GM23338 (cell line): ENCODE results near the gene BCAS3. TPM values are rescaled to one million over a fixed set of nuclear protein-coding genes. Genes with fewer than 3 reads are reported as not detected.

Source experiments
- ATAC-seq: fragments of 200-7000 bp; cut with Tn5 transposase; 3 replicates; pipeline ENCODE4 v1.9.1; 2020
- DNase-seq: peaks from one replicate; pipeline ENCODE4 v3.0.0-alpha.2; 2015; ENCODE audit warnings: low spot score
- H2AFZ ChIP-seq: fragments of 200-600 bp; sonication (generic); 2 replicates; pipeline ENCODE4 v1.8.0; 2016; ENCODE audit warnings: antibody characterized with exemption, mild to moderate bottlenecking, moderate library complexity
- H3F3A ChIP-seq: fragments of 200-600 bp; sonication (generic); replicated peaks from 2 replicates; pipeline ENCODE4 v1.8.0; 2017; ENCODE audit warnings: antibody characterized with exemption, mixed run types, low read depth
- H3K27ac ChIP-seq: fragments of 200-600 bp; sonication (generic); 2 replicates; pipeline ENCODE4 v1.6.1; 2016; ENCODE audit warnings: low read depth
- H3K27me3 ChIP-seq: fragments of 200-600 bp; sonication (generic); 2 replicates; pipeline ENCODE4 v1.8.0; 2016; ENCODE audit warnings: mild to moderate bottlenecking, mixed run types, moderate library complexity; ENCODE audit not compliant: insufficient read depth
- H3K36me3 ChIP-seq: fragments of 200-600 bp; sonication (generic); 2 replicates; pipeline ENCODE4 v1.8.0; 2016; ENCODE audit warnings: mild to moderate bottlenecking; ENCODE audit not compliant: insufficient read depth
- H3K4me1 ChIP-seq: fragments of 200-600 bp; sonication (generic); 2 replicates; pipeline ENCODE4 v1.8.0; 2016; ENCODE audit warnings: mild to moderate bottlenecking, moderate library complexity; ENCODE audit not compliant: insufficient read depth
- H3K4me2 ChIP-seq: fragments of 200-600 bp; sonication (generic); 2 replicates; pipeline ENCODE4 v1.7.1; 2017; ENCODE audit warnings: mixed run types
- H3K4me3 ChIP-seq: fragments of 200-600 bp; sonication (generic); 2 replicates; pipeline ENCODE4 v1.6.1; 2016; ENCODE audit warnings: mixed run types
- H3K79me2 ChIP-seq: fragments of 200-600 bp; sonication (generic); replicated peaks from 2 replicates; pipeline ENCODE4 v1.8.0; 2017; ENCODE audit warnings: mild to moderate bottlenecking; ENCODE audit not compliant: insufficient read depth
- H3K9me2 ChIP-seq: fragments of 200-600 bp; sonication (generic); 2 replicates; pipeline ENCODE4 v1.8.0; 2017; ENCODE audit not compliant: insufficient read depth
- H4K20me1 ChIP-seq: fragments of 200-600 bp; sonication (generic); replicated peaks from 2 replicates; pipeline ENCODE4 v1.8.0; 2017; ENCODE audit warnings: mild to moderate bottlenecking; ENCODE audit not compliant: insufficient read depth
- H3K27ac Mint-ChIP-seq: 2 replicates; pipeline ENCODE4 v1.8.0; 2020; ENCODE audit warnings: inconsistent platforms, mild to moderate bottlenecking, moderate library complexity, mixed read lengths
- H3K27me3 Mint-ChIP-seq: 3 replicates; pipeline ENCODE4 v1.8.0; 2022; ENCODE audit warnings: low read depth, mild to moderate bottlenecking, moderate library complexity, mixed read lengths, inconsistent platforms; ENCODE audit not compliant: insufficient read depth, poor library complexity
- H3K36me3 Mint-ChIP-seq: 3 replicates; pipeline ENCODE4 v1.8.0; 2021; ENCODE audit warnings: low read depth, mild to moderate bottlenecking, inconsistent platforms, moderate library complexity, mixed read lengths
- H3K4me1 Mint-ChIP-seq: 3 replicates; pipeline ENCODE4 v1.8.0; 2020; ENCODE audit warnings: mild to moderate bottlenecking, inconsistent platforms, mixed read lengths
- H3K4me3 Mint-ChIP-seq: 3 replicates; pipeline ENCODE4 v1.8.0; 2021; ENCODE audit warnings: moderate library complexity, mild to moderate bottlenecking, inconsistent platforms, mixed read lengths
- H3K9me3 Mint-ChIP-seq: 3 replicates; pipeline ENCODE4 v1.8.0; 2020; ENCODE audit warnings: moderate library complexity, mild to moderate bottlenecking, inconsistent platforms, mixed read lengths
- CREB1 ChIP-seq: fragments of 250-450 bp; sonication (Bioruptor Pico); IDR thresholded peaks from 2 replicates; pipeline ENCODE4 v1.5.0; 2020; ENCODE audit warnings: low read depth, mild to moderate bottlenecking, moderate library complexity
- EZH2 ChIP-seq: fragments of 200-600 bp; sonication (generic); IDR thresholded peaks from one replicate; pipeline ENCODE4 v1.8.0; 2017; ENCODE audit warnings: antibody characterized with exemption, mild to moderate bottlenecking, low read depth; ENCODE audit not compliant: unreplicated experiment
- EZH2phosphoT487 ChIP-seq: fragments of 200-600 bp; sonication (generic); IDR thresholded peaks from one replicate; pipeline ENCODE4 v1.8.1; 2018; ENCODE audit warnings: antibody characterized with exemption; ENCODE audit not compliant: unreplicated experiment
- JUNB ChIP-seq: IDR thresholded peaks from one replicate; pipeline ENCODE4 v1.6.1; 2016; ENCODE audit warnings: antibody characterized with exemption; ENCODE audit not compliant: unreplicated experiment
- NANOG ChIP-seq: IDR thresholded peaks from 2 replicates; pipeline ENCODE4 v1.6.1; 2016; ENCODE audit warnings: antibody characterized with exemption, borderline replicate concordance
- POLR2AphosphoS5 ChIP-seq: IDR thresholded peaks from 2 replicates; pipeline ENCODE4 v1.6.1; 2016; ENCODE audit warnings: antibody characterized with exemption, low read depth
- STAT1 ChIP-seq: IDR thresholded peaks from one replicate; pipeline ENCODE4 v1.6.1; 2016; ENCODE audit warnings: antibody characterized with exemption; ENCODE audit not compliant: unreplicated experiment
- ZNF114 ChIP-seq: fragments of 250-450 bp; sonication (Bioruptor Pico); IDR thresholded peaks from 2 replicates; pipeline ENCODE4 v1.5.0; 2020; ENCODE audit warnings: mild to moderate bottlenecking, moderate library complexity
- ZNF331 ChIP-seq: fragments of 250-450 bp; sonication (Bioruptor Pico); IDR thresholded peaks from 2 replicates; pipeline ENCODE4 v1.5.0; 2020; ENCODE audit warnings: low read depth, mild to moderate bottlenecking, moderate library complexity
- polyA plus RNA-seq: library from polyadenylated mRNA; unstranded; fragments of >200 nt; fragmentation: Nextera tagmentation; extraction: Ambion mirVana; gene quantifications from 2 replicates; pipeline ENCODE4 v1.2.1, GENCODE V29; 2016
- total RNA-seq: library from RNA; depleted of rRNA; stranded (reverse); fragments of >200 nt; shearing (Covaris generic); gene quantifications from 2 replicates; pipeline ENCODE4 v1.2.3, GENCODE V29; 2014
- TF ChIP-seq, protein P1 (sequence below), 2 experiments: fragments of 200-600 bp in 1 of 2; sonication (generic) in 1 of 2; conservative IDR thresholded peaks; 2 replicates each; pipeline versions ENCODE4 v1.5.1 to v1.6.1; 2016 to 2017; ENCODE audit warnings: antibody characterized with exemption in 2 of 2, low read depth in 2 of 2, mild to moderate bottlenecking in 2 of 2, moderate library complexity in 1 of 2
- TF ChIP-seq, protein P2 (sequence below): fragments of 250-450 bp; sonication (Bioruptor Pico); IDR thresholded peaks from 2 replicates; pipeline ENCODE4 v1.5.0; 2020; ENCODE audit warnings: mild to moderate bottlenecking, moderate library complexity
- TF ChIP-seq, protein P3 (sequence below): IDR thresholded peaks from one replicate; pipeline ENCODE4 v1.6.1; 2018; ENCODE audit warnings: antibody characterized with exemption; ENCODE audit not compliant: unreplicated experiment
- TF ChIP-seq, protein P4 (sequence below): IDR thresholded peaks from 2 replicates; pipeline ENCODE4 v1.6.1; 2016; ENCODE audit warnings: antibody characterized with exemption

The BCAS3 gene
- total and polyA plus RNA-seq, 2 experiments from 2014 or later: 8.2 to 28.0 TPM

DNA sequence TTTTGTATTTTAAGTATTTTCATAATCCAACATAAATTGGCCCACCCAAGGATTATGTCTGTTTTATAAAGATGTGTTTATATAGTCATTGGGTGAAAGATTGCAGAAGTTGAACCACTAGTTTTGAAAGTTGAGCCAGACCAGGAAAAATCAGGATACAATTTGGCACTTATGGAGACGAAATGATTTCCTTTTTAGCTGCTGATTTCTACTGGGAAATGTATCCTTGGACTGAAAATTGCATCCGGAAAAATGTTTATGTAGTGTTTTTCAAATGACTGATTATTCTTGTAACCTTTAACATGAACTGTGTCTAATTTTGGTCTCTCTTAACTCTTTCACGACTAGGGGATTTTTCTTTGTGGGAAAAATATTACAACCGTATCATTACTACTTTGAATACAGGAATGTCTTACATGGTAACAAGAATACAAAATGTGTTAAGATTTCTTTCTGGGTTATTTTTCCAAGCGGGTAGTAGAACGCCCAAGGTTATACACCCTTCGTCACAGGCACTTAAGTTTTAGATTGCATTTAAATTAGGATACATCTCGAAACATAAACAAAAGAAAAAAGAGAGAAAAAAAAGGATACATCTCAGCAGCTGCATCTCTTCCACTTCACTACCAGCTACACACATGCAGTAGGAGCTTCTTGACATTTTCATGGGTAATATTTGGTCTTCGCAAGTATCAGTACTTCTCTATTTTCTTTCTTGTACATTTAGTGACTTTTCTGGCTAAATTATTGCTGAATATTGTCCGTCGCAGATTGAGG lies 449.0 kb downstream of the BCAS3 start:
- no peak for DNase-seq
- Histone ChIP-seq H3K4me2 (no peak overlapping the region), H3K36me3 (no peaks in the 10 kb centered on the region), H3K9me2 (no peaks in the 10 kb centered on the region), H3K27ac (no peak overlapping the region), H2AFZ (no peak overlapping the region), H3F3A (no peaks in the 10 kb centered on the region), H3K4me1 (no peaks in the 10 kb centered on the region), H3K27me3 (no peaks in the 10 kb centered on the region), H4K20me1 (no peaks in the 10 kb centered on the region), H3K4me3 (no peak overlapping the region), H3K79me2 (no peaks in the 10 kb centered on the region)
- Mint-ChIP-seq H3K36me3 (no peaks in the 10 kb centered on the region), H3K9me3 (no peaks in the 10 kb centered on the region), H3K27ac (no peak overlapping the region), H3K4me3 (no peak overlapping the region), H3K4me1 (no peaks in the 10 kb centered on the region; the same call in 1 of the 3 replicates), H3K27me3 (peaks cover 2% of the 10 kb centered on the region)
- no peak for ATAC-seq
- TF ChIP-seq POLR2AphosphoS5 (no peak), CREB1 (CRISPR knock-in tag) (no peak), STAT1 (no peak), JUNB (no peak), EZH2phosphoT487 (no peak), NANOG (no peak), ZNF114 (no peak), ZNF331 (no peak), EZH2 (no peak)
- TF ChIP-seq, protein P1, sequence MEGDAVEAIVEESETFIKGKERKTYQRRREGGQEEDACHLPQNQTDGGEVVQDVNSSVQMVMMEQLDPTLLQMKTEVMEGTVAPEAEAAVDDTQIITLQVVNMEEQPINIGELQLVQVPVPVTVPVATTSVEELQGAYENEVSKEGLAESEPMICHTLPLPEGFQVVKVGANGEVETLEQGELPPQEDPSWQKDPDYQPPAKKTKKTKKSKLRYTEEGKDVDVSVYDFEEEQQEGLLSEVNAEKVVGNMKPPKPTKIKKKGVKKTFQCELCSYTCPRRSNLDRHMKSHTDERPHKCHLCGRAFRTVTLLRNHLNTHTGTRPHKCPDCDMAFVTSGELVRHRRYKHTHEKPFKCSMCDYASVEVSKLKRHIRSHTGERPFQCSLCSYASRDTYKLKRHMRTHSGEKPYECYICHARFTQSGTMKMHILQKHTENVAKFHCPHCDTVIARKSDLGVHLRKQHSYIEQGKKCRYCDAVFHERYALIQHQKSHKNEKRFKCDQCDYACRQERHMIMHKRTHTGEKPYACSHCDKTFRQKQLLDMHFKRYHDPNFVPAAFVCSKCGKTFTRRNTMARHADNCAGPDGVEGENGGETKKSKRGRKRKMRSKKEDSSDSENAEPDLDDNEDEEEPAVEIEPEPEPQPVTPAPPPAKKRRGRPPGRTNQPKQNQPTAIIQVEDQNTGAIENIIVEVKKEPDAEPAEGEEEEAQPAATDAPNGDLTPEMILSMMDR (conservative IDR thresholded peaks at IDR 0.05; ENCODE audit: low read depth in 2 of 2): no peak
- TF ChIP-seq, protein P2, sequence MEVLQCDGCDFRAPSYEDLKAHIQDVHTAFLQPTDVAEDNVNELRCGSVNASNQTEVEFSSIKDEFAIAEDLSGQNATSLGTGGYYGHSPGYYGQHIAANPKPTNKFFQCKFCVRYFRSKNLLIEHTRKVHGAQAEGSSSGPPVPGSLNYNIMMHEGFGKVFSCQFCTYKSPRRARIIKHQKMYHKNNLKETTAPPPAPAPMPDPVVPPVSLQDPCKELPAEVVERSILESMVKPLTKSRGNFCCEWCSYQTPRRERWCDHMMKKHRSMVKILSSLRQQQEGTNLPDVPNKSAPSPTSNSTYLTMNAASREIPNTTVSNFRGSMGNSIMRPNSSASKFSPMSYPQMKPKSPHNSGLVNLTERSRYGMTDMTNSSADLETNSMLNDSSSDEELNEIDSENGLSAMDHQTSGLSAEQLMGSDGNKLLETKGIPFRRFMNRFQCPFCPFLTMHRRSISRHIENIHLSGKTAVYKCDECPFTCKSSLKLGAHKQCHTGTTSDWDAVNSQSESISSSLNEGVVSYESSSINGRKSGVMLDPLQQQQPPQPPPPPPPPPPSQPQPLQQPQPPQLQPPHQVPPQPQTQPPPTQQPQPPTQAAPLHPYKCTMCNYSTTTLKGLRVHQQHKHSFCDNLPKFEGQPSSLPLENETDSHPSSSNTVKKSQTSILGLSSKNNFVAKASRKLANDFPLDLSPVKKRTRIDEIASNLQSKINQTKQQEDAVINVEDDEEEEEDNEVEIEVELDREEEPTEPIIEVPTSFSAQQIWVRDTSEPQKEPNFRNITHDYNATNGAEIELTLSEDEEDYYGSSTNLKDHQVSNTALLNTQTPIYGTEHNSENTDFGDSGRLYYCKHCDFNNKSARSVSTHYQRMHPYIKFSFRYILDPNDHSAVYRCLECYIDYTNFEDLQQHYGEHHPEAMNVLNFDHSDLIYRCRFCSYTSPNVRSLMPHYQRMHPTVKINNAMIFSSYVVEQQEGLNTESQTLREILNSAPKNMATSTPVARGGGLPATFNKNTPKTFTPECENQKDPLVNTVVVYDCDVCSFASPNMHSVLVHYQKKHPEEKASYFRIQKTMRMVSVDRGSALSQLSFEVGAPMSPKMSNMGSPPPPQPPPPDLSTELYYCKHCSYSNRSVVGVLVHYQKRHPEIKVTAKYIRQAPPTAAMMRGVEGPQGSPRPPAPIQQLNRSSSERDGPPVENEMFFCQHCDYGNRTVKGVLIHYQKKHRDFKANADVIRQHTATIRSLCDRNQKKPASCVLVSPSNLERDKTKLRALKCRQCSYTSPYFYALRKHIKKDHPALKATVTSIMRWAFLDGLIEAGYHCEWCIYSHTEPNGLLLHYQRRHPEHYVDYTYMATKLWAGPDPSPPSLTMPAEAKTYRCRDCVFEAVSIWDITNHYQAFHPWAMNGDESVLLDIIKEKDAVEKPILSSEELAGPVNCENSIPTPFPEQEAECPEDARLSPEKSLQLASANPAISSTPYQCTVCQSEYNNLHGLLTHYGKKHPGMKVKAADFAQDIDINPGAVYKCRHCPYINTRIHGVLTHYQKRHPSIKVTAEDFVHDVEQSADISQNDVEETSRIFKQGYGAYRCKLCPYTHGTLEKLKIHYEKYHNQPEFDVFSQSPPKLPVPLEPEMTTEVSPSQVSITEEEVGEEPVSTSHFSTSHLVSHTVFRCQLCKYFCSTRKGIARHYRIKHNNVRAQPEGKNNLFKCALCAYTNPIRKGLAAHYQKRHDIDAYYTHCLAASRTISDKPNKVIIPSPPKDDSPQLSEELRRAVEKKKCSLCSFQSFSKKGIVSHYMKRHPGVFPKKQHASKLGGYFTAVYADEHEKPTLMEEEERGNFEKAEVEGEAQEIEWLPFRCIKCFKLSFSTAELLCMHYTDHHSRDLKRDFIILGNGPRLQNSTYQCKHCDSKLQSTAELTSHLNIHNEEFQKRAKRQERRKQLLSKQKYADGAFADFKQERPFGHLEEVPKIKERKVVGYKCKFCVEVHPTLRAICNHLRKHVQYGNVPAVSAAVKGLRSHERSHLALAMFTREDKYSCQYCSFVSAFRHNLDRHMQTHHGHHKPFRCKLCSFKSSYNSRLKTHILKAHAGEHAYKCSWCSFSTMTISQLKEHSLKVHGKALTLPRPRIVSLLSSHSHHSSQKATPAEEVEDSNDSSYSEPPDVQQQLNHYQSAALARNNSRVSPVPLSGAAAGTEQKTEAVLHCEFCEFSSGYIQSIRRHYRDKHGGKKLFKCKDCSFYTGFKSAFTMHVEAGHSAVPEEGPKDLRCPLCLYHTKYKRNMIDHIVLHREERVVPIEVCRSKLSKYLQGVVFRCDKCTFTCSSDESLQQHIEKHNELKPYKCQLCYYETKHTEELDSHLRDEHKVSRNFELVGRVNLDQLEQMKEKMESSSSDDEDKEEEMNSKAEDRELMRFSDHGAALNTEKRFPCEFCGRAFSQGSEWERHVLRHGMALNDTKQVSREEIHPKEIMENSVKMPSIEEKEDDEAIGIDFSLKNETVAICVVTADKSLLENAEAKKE (CRISPR knock-in tag): no peak
- TF ChIP-seq, protein P3, sequence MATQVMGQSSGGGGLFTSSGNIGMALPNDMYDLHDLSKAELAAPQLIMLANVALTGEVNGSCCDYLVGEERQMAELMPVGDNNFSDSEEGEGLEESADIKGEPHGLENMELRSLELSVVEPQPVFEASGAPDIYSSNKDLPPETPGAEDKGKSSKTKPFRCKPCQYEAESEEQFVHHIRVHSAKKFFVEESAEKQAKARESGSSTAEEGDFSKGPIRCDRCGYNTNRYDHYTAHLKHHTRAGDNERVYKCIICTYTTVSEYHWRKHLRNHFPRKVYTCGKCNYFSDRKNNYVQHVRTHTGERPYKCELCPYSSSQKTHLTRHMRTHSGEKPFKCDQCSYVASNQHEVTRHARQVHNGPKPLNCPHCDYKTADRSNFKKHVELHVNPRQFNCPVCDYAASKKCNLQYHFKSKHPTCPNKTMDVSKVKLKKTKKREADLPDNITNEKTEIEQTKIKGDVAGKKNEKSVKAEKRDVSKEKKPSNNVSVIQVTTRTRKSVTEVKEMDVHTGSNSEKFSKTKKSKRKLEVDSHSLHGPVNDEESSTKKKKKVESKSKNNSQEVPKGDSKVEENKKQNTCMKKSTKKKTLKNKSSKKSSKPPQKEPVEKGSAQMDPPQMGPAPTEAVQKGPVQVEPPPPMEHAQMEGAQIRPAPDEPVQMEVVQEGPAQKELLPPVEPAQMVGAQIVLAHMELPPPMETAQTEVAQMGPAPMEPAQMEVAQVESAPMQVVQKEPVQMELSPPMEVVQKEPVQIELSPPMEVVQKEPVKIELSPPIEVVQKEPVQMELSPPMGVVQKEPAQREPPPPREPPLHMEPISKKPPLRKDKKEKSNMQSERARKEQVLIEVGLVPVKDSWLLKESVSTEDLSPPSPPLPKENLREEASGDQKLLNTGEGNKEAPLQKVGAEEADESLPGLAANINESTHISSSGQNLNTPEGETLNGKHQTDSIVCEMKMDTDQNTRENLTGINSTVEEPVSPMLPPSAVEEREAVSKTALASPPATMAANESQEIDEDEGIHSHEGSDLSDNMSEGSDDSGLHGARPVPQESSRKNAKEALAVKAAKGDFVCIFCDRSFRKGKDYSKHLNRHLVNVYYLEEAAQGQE: no peak
- TF ChIP-seq, protein P4, sequence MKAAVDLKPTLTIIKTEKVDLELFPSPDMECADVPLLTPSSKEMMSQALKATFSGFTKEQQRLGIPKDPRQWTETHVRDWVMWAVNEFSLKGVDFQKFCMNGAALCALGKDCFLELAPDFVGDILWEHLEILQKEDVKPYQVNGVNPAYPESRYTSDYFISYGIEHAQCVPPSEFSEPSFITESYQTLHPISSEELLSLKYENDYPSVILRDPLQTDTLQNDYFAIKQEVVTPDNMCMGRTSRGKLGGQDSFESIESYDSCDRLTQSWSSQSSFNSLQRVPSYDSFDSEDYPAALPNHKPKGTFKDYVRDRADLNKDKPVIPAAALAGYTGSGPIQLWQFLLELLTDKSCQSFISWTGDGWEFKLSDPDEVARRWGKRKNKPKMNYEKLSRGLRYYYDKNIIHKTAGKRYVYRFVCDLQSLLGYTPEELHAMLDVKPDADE: no peak
